ENCODE data around the gene BTBD16.

BTBD16 gene

DNA sequence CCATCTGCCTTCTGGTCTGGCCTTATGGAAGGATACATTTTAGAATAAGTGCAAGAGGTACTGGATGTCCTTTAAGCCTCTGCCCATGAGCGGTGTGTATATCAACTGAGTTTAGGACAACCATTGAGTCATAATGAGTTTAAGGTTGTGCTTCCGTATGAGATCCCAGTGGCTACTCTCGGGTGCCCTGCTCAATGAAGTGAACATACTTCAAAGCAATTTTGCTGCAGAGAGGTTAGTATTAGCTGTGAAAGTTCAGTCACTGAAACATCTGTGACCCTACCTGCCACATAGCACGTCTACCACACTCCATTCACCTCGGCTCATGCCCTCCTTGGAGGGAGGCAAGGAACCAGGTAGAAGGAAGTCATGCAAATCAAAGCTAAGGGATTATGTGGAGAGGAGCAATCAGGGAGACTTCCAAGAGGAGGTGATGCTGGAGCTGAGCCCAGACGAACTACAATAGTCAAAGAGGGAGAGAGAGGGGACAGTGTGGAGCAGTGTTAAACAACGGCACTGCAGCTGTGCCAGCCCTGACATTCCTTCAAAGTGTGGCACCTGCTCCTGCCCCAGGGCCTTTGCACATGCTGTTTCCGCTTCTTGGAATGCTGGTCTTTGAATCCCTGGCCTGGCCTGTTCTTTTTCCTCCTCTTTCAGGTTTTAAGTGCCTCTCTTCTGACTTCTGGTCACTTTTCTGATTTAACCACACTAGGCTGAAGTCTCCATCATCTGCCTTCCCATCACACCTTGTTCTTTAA is 25.4 kb downstream of the BTBD16 start:
- FAIRE-seq = no peak

DNA sequence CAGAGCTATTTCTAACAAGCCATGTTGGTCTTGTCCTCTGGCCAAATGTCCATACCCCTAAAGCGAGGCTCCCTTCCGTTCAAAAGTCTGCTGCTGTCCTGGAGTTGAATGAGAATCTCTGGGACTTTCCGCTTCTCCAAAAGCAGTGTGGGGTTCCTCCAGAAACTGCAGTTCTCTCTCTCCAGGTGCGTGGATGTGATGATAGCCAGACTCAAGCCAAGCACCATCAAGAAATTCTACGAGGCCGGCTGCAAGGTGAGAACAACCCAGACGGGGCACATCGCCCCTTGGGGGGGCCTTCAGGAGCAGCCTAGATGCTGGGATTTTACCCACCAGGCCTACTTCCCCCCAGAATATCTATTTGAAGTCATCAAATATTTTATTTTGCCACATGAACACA is 26.5 kb downstream of the BTBD16 start:
- no peak for FAIRE-seq

DNA sequence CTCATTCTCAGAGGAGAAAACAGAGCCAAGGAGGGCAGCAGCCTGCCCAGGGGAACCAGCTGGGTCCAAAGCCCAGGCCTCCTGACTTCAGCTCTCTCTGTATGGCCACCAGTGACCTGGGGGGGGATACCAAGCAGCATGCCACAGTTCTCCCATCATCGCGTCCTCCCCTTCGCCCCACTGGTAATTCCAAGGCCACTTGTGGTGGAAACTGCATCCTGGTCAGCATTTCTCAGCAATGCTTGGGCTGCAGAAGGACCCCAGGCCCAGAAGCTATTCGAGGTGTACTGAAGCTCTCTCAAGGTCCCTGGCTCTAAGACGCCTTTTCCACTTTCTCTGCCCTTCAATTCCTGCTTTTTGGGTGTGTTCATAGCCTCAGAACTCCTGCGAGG is 27.1 kb downstream of the BTBD16 start:
- no peak for FAIRE-seq

DNA sequence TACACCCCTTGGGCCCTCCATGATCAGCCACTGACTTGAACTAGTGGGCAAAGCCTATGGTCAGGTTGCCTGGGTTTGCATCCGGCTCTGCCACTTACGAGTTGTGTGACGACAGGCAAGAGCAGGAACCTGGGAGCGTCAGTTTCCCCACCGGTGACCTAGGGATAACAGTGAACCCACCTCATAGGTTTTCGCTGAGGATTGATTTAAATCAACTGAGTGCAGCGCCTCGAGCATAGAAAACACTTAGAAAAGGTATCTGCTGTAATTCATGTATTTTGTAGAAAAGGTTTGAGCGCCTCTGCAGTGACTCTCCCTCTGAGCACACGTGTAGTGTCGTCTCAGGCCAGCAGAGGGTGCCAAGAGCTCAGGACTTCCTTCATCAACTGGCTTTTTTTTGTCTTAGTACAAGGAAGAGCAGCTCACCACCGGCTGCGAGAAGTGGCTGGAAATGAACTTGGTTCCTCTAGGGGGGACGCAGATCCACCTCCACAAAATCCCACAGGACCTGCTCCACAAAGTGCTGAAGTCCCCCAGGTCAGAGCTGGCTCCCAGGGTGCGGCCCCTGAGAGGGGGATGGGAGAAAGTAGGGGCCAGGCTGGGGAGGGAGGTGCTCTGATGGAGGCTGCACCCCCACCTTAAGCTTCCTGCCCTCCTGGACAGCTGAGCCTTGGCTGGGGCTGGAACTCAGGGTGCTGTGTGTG is 27.7 kb downstream of the BTBD16 start:
- no peak for FAIRE-seq

DNA sequence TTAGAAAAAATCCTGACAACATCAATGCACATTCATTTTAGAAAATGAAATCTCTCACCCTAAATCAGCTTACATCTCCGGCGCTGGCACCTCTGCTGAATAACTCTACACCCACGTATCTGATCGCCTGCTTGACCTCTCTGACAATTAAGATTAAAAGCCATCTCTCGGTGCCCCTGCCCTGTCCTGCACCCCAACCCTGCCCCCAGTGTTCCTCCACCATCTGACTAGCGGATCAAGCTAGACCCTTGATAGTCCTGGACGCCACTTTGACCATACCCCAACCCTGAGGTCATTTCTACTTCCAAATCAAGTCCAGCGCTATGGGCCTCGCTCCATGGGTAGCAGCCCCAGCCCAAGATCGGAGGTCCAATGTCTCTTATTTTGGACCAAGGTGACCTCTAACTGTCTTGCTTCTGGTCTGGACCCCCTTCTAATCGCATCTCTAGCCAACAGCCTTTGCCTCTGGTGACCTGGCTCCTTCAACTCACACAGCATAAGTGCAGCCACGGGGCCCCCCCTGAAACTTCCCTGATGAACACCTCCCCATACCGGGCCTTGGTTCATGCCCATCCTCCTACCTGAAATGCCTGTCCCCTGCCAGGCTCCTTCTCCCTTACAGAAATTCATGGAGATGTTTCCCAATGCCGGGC is 28.5 kb downstream of the BTBD16 start:
- FAIRE-seq = no peak

DNA sequence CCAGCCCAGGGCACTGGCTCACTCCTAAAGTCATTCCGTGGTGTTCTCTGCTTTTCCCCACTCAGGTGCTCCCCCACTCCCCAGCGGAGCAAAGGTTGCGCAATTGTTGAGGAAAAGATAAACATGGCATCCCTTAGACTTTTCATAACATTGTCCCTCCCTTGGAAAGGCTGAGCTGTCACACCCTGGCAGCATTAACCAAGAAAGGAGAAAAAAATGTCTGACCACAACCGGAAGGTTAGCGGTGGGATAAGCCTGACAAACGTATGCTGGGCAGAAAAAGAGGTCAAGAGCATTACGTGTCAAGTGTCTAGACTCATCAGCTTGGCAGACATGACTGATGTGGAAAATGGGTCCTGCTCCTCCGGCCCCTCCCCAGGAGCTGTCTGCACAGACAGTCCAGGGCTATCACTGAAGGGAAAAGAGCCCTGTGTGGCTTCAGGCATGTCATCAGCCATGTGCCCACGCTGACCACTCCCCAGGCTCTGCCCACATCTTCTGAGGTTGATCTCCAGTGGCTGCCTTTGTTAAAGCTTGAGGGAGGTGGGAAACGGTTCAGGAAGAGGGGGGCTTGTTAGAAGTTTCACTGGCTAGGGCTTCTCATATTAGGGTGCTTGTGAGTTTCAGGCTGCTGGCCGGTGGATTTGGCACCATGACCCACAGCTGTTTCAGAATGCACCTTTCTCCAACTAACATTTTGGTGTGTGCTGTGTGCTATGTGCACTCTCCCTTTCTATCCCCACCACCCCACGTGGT is 30.1 kb downstream of the BTBD16 start:
- no peak for FAIRE-seq

DNA sequence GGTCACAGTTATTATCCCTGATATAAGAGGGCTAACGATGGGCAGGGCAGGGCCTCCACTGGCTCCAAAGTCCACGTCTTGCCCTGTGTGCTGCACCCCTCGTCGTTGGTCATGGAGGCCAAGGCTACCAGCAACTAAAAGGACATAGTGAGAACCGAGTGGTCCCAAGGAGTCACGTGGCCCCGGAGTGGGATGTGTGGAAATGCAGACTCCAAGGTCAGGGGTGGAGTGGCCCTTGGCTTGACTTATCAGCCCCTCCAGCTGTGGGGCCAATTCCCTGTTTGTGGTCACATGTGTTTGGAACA is 30.7 kb downstream of the BTBD16 start:
- FAIRE-seq = no peak

DNA sequence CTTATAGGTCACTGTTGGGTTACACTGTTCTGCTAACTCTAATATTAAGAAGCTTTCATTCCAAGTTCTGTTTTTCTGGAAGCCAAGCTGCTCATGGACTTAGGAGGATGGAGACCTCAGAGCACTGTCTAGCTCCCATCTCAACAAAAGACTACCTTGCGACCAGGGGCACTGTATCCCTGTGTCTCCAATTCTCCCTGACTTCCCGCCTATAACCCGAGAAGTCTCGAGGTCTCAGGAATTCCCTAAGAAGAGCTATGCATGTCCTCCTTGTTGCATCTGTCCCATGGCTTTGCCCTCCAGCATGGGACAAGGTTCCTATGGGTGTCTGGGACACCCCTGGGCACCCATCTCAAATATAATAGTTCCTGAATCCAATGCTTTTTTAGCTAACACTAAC is 31.2 kb downstream of the BTBD16 start:
- FAIRE-seq = no peak

DNA sequence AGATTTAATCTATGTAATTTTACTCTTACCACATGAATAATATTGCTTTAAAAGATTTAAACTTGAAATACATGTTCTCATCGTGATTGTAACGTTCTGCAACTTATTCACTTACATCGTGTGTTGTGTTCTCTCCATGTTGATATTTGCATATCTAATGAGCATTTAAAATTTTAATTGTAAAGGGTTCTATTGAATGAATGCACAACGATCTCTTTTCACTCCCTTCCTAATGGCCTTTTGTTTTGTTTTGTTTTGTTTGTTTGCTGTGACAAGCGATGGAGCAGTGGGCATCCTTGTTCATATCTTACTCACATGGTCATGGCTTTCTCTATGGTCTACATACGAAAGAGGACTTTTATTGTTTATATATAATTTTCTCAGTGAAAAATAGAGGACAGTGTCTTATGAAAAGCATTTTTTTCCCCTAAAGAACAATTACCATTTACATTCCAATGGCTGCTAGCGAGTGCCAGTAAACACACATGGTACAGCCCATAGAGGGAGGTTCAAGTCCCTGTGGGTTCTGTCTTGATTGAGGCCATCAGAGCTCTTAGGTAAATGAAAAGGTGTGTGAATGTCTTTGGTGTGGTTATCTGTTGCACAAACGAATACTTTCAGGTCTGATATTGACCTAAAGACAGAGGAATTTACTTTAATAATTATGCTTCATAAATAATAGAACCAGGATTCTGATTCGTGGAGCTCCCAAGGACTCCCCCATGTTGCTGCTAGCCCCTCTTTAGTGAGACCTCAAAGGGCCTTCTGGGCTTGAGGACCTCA is 32.4 kb downstream of the BTBD16 start:
- no peak for FAIRE-seq

DNA sequence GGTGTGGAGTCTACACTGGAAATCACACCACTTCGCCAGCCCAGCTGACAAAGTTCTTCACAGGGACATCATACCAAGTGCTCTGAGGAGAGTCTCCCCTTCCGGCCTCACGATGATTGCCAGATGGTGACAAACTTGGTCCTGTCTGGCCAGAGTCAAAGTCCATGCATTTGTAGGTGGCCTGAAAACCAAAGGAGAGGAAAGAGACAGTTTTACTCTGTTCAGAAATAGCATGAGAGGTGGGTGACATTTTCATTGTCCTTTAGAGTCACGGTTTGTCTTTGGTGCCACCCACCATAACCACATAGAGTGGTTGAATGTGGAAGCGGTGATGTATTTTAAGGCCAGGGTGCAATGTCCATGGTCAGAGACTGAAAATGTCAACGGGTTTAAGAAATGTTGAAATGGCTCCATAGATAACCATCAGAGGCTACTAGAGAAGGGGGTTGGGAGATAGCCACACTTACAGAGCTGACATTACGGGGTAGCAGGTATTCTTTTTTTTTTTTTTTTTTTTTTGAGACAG is 33.0 kb downstream of the BTBD16 start:
- no peak for FAIRE-seq

DNA sequence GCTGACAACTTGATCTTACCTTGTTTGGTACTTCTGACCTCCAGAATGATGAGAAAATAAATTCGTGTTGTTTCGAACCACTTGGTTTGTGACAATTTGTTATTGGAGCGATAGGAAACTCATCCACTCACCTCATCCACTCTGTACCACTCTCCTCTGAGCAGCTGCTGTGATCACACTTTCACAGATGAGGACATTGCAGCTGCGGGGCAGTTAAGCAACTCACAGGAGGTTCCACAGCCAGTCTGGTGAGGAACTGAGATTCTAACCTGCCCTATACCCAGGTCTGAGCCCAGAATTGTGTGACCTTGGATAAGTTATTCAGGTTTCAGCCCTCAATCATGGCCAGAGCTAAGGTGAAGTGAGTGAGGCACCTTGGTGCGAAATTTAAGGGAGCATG is 35.2 kb downstream of the BTBD16 start:
- FAIRE-seq = no peak

DNA sequence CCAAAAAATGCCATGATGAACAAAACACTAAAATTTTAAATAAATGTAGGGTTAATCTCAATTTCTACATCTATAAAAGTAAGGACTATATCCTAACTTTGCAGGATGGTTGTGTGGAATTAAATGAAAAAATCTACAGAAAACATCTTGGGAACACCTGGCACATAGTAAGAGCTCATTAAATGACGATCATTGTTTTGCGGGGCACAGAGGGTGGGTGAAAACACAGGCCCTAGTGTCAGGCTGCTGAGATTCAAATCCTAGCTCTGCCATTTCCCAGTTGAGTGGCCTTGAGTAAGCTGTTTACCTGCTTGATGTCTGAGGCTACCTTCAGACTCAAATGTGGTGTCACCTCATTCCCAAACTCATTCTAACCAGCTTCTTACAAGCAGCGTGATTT is 35.6 kb downstream of the BTBD16 start:
- FAIRE-seq = no peak

DNA sequence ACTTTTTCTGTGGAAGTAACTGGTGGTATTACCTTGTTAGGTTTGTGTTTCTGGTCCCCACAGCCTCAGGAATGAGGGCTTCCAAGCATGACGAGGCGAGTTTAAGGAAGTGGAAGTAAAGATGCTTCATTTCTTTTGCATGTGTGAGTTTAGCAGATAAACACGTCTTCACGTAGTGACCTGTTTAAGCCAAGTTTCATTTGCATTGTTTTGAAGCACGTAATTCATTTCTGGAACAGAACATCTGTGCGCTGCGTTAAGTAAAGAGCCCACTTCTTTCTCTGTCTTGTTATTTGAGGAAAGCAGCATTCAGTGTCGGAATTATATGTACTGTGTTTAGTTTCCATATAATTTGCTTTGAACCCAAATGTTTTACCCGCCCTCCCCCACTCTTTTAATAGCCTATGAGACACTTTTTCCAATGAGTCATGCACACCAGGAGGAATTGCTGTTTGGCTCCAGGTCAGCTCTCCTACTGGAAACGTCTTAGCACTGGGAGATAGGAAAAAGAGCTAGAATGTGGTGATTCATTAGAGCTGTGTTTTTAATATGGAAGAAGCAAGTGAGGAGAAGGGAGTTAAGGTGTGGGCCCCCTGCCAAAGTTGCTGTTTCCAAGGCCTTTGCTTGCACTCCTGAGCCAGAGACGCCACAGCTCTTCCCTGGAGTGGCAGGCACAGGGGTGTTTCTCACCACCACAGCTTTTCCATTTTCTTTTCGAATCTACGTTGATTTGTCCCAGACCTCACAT is 36.7 kb downstream of the BTBD16 start:
- FAIRE-seq = no peak

DNA sequence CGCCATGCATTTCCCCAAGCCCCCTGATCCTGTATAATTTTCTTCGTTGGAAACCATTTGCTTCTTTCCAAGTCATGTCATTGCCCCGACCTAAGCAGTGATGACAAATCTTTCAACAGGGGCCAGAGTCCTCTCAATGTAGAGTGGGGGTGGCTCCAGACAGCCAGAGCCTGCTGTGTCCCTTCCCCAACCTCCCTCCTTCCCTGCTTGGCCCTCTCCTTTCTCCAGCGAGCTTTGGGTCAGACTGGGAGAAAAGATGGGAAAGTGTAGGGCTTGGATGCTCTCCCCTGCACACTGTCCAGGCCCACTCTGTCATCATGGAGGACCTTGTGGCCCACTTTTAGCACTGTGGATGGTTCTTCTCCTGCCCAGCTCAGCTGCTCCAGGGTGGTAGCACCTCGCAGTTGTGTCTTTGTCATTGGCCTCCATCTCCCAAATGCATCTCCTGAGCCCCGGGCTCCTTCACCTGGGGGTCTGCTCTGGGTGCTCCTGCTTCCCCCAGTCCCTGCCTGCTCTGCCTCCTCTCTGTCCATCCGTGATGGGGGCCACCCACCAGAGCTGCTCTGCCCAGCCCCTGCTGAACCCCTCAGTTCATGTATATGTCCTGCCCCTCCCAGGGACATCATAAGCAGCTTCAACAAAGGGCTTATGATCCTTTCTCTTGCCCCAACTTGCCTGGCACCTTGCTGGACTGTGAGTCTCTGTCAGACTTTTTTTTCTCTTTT is 37.5 kb downstream of the BTBD16 start:
- FAIRE-seq = no peak

DNA sequence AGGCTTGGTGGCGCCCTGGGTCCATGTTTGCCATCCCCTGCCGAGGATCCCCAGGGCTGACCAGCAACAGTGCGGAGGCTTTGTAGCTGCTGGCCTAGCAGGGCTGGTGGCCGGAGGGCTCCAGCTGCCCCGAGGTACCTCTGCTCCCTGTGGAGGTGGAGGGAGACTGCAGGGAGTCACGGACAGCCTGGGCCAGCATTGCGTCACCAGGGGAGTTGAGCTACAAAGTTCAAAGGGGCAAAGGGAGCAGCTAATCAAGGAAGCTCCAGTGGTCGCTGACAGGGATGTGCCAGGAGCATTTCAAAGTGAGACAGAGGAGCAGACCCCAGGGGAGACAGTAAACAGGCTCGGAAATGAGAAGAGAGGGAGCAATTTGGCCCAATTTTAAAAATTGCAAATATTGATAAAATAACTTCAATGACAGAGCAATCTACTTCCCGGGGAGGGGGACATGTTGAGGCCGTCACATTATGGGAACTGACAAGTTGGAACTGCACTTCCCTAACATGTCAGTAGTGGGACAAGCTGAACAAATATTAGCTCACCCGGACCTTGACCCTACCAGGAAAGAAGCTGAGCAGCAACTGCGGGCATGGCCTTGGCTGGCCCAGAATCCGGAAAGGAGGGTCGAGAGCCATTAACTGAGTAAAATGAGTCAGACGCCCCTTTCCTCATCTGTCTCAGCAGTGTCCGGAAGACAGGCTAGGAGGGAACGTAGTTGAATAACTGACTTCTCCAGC is 39.4 kb downstream of the BTBD16 start:
- no peak for FAIRE-seq

DNA sequence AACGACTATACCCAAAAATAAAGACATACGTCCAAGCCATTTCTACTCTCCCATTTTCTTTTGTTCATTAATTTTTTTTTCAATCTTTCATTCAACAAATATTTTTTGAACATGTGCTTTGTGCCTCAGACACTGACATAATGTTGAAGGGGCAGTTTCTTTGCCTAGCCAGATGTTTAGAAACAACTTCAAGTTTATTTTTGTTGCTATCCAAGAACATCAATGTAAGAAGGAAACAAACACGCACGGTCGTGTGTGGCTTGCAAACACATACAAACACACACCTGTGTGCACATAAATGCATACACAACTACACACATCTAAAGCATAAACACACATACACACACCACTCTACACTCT is 39.9 kb downstream of the BTBD16 start:
- FAIRE-seq = no peak

DNA sequence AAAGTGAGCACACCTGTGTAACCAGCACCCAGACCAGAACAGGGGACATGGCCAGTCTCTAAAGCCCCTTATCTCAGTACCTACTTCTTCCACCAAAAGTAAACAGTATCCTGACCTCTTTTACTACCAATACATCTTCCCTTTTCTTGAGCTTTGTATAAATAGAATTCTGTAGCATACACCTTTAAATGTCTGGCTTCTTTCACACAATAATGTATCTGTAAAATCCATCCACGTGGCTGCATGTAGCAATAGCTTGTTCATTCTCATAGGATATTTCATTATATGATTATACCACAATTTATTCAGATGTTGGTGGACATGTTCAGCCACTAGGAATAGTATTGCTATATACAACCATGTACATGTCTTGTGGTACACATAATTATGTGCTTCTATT is 40.6 kb downstream of the BTBD16 start:
- no peak for FAIRE-seq

DNA sequence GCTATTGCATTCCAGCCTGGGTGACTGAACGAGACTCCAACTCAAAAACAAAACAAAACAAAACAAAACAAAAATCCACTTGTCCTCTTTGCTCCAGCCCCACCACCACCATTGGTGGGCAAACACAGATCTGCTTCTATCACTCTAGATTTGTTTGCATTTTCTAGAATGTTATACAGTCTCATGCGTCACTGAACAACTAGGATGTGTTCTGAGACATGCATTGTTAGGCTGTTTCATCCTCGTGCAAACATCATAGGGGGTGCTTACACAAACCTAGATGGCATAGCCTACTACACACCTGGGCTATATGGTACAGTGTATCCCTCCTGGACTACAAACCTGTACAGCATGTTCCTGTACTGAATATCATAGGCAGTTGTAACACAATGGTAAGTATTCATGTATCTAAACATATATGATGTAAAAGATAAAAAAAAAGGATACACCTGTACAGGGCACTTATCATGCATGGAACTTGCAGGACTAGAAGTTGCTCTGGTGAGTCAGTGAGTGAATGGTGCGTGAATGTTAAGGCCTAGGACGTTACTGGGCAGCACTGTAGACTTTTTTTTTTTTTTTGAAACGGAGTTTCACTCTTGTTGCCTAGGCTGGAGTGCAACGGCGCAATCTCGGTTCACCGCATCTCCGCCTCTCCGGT is 45.3 kb downstream of the BTBD16 start:
- no peak for FAIRE-seq

DNA sequence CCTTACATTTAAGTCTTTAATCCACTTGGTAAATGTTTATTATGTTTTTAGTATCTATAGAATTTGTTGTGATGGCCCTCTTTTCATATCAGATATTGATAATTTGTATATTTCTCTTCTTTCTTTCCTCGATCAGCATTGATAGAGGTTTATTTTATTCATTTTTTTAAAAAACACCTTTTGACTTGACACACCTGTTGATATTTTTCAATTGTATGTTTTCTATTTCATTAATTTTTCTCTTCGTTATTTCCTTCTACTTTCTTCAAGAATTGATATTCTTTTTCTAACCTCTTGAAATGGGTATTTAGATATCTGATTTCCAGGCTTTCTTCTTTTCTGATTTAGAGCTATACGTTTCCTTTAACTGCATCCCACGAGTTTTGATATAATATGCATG is 50.9 kb downstream of the BTBD16 start:
- peak; percentile 33 for FAIRE-seq

DNA sequence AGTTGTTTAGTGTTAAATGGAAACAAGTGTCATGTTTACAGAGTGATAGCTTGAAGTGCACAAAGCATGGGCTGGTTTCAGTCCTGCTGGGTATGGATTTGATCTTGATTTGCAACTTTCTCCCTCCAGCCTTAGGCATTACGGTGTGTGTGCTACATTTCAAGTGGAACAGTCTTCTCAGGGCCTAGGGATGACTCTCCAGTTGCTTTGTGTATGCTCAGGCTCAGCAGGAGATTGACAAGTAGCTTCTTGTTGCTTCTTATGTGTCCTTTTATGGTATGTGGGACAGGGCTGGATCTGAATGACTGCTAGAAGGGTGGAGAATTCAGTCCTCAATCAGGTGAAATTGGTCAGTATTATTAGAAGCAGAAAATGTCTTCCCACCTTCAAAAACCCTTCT is 52.1 kb downstream of the BTBD16 start:
- no peak for FAIRE-seq
